ENCODE results near the gene CCDC124.

CCDC124 gene

DNA sequence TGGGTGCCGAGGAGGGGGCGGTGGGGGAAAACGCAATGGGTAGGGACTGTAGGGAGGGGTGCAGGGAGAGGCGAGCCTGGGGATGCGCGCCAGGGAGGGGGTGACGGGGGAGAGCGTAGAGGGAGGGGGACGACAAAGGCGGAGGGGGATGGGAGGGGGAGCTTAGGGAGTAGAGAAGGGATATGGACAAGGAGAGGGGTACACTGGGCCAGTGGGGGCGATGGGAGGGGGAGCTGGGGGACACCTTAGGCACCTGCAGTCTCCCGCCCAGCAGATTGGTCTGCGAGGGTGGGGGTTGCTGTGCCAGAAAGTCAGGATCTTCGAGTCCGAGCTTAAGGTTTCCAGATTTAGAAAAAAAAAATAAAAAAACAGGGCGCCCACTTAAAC is 15.7 kb downstream of the CCDC124 start:
- no peaks in the 10 kb centered on the region for H3K79me2 ChIP-seq (ENCODE audit: control insufficient read depth, insufficient read depth, low read length, unreplicated experiment)
- no peak overlapping the region for H3K27ac ChIP-seq (ENCODE audit: low read depth, low read length)
- H3K4me1 ChIP-seq (ENCODE audit: control insufficient read depth, insufficient read depth, low read length, unreplicated experiment), result peaks cover 13% of the 10 kb centered on the region
- no peak overlapping the region for H2AFZ ChIP-seq (ENCODE audit: low read length, unreplicated experiment)
- H3K27me3 ChIP-seq (ENCODE audit: insufficient read depth, low read length), result peaks cover 46% of the 10 kb centered on the region
- peak overlapping the region; percentile 58 for H3K4me3 ChIP-seq (ENCODE audit: low read depth, low read length)
- no peaks in the 10 kb centered on the region for H3K36me3 ChIP-seq (ENCODE audit: insufficient read depth, low read length)

DNA sequence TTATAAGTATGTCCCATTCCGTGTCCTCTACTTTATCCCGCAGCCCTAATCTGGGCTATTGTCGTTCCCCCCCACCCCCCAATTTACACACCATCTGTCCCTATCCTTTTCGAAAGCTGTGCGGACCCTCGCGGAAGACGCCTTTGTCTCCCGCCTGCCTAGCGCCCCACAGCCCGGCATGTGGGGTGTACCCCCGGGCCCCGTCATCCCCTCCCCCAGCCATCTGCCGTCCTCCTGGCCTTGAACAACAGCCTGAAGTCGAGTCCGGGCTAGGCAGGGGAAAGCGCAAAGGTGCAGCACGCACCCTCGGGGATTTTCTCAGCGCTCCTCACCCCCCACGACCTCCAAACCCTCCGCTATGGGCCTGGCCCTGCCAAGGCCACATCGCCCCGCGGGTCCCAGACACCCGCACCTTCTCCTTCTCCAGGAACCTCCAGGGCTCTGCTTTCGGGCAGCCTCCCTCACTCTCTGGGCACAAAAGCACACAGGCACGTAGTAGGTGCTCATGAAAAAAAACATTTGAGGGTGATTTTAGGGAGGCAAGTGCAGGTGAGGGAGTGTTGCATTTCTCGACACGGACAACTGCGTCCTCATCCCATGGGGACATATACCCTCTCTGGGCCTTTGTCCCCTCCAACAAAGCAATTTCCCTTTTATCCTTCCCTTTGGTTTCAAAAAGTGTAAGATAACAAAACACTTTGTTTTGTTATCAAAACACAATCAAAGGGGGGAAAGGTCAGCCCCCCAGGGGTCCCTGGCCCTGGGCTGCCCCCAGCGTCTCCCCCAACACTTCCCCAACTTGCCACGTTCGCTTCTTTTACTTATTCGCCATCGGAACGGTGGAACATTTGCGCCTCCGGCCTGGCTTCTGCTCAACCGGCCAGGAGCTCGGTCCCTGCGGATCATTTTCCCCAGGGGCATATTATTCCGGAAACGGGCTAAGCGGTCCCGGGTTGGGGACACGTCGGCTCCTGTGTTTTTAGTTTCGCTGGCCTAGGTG is 16.4 kb downstream of the CCDC124 start:
- Histone ChIP-seq H3K36me3 (ENCODE audit: insufficient read depth, low read length) (no peaks in the 10 kb centered on the region), H3K4me3 (ENCODE audit: low read depth, low read length) (peak overlapping the region; percentile 58), H3K27me3 (ENCODE audit: insufficient read depth, low read length) (peaks cover 53% of the 10 kb centered on the region), H3K27ac (ENCODE audit: low read depth, low read length) (no peak overlapping the region), H2AFZ (ENCODE audit: low read length, unreplicated experiment) (no peak overlapping the region), H3K4me1 (ENCODE audit: control insufficient read depth, insufficient read depth, low read length, unreplicated experiment) (peaks cover 7% of the 10 kb centered on the region), H3K79me2 (ENCODE audit: control insufficient read depth, insufficient read depth, low read length, unreplicated experiment) (no peaks in the 10 kb centered on the region)

DNA sequence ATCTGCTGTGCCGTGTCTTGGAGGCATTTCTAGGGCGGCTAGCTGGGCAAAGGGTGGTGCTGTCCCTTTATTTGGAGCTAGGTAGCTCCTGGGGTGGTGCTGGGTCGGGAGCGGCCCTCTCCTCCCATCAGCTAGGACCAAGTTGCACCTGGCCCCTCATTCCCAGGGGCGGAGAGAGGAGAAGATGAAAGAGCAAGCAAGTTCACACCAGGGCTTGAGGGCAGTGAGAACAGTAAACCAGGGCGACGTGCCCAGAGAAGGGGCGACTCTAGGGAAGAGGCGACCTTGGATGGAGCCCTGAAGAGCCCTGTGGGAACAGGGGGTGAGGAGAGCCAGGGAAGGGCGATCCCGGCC is 17.1 kb downstream of the CCDC124 start:
- Histone ChIP-seq H3K4me3 (ENCODE audit: low read depth, low read length) (no peak overlapping the region), H3K27me3 (ENCODE audit: insufficient read depth, low read length) (peaks cover 53% of the 10 kb centered on the region), H3K27ac (ENCODE audit: low read depth, low read length) (no peak overlapping the region), H2AFZ (ENCODE audit: low read length, unreplicated experiment) (no peak overlapping the region), H3K36me3 (ENCODE audit: insufficient read depth, low read length) (no peaks in the 10 kb centered on the region), H3K79me2 (ENCODE audit: control insufficient read depth, insufficient read depth, low read length, unreplicated experiment) (no peaks in the 10 kb centered on the region), H3K4me1 (ENCODE audit: control insufficient read depth, insufficient read depth, low read length, unreplicated experiment) (peaks cover 5% of the 10 kb centered on the region)

DNA sequence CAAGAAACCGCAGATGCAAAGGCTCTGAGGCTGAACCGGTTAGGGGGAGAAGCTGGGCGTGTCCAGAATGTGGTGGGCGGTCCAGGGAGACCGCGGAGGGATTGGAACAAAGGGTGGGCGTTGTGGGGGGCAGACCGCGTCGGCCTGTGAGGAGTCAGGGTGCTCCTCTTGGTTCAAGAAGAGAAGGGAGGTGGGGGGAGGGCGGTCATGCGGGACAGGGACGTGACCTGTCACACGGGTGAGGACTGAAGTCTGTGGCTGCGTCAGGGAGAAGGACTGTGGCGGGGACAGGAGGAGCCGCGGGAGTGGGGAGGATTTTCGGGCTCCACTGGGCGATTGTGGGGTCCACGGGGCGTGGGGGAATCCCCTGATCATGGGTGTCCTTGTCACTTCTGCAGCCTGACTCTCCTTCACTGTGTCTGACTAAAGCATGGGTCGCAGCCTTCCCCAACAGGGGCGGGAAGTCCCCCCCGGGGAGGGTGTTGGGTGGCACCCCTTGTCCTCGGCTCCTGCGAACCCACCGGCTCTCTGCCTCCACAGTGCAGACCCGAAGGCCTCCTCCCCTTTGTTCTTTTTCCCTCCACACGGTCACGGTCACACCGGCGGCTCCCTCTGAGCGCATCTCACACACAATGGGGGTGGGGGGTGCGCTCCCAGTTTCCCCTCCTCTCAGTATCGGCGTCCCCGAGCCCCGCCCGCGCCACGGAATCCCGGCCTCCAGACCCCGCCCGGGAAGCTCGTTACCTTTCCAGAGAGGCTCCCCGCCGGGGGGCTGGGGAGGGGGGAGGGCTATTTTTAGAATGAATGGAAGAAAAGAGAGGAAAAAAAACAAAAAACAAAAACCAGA is 17.7 kb downstream of the CCDC124 start:
- H3K79me2 ChIP-seq (ENCODE audit: control insufficient read depth, insufficient read depth, low read length, unreplicated experiment), result no peaks in the 10 kb centered on the region
- no peaks in the 10 kb centered on the region for H3K36me3 ChIP-seq (ENCODE audit: insufficient read depth, low read length)
- no peak overlapping the region for H3K27ac ChIP-seq (ENCODE audit: low read depth, low read length)
- H3K4me3 ChIP-seq (ENCODE audit: low read depth, low read length), result peak overlapping the region; percentile 39
- no peak overlapping the region for H2AFZ ChIP-seq (ENCODE audit: low read length, unreplicated experiment)
- H3K4me1 ChIP-seq (ENCODE audit: control insufficient read depth, insufficient read depth, low read length, unreplicated experiment), result peaks cover 5% of the 10 kb centered on the region
- H3K27me3 ChIP-seq (ENCODE audit: insufficient read depth, low read length), result peaks cover 53% of the 10 kb centered on the region

- Histone ChIP-seq H3K4me1 (ENCODE audit: control insufficient read depth, insufficient read depth, low read length, unreplicated experiment) (peaks cover 5% of the 10 kb centered on the region), H3K36me3 (ENCODE audit: insufficient read depth, low read length) (no peaks in the 10 kb centered on the region), H3K27me3 (ENCODE audit: insufficient read depth, low read length) (peaks cover 53% of the 10 kb centered on the region), H3K79me2 (ENCODE audit: control insufficient read depth, insufficient read depth, low read length, unreplicated experiment) (no peaks in the 10 kb centered on the region), H3K27ac (ENCODE audit: low read depth, low read length) (no peak overlapping the region), H3K4me3 (ENCODE audit: low read depth, low read length) (peak overlapping the region; percentile 39), H2AFZ (ENCODE audit: low read length, unreplicated experiment) (no peak overlapping the region)
Observed at GRCh38 chr19:17951157-17951989, 18.6 kb downstream of the CCDC124 start.

DNA sequence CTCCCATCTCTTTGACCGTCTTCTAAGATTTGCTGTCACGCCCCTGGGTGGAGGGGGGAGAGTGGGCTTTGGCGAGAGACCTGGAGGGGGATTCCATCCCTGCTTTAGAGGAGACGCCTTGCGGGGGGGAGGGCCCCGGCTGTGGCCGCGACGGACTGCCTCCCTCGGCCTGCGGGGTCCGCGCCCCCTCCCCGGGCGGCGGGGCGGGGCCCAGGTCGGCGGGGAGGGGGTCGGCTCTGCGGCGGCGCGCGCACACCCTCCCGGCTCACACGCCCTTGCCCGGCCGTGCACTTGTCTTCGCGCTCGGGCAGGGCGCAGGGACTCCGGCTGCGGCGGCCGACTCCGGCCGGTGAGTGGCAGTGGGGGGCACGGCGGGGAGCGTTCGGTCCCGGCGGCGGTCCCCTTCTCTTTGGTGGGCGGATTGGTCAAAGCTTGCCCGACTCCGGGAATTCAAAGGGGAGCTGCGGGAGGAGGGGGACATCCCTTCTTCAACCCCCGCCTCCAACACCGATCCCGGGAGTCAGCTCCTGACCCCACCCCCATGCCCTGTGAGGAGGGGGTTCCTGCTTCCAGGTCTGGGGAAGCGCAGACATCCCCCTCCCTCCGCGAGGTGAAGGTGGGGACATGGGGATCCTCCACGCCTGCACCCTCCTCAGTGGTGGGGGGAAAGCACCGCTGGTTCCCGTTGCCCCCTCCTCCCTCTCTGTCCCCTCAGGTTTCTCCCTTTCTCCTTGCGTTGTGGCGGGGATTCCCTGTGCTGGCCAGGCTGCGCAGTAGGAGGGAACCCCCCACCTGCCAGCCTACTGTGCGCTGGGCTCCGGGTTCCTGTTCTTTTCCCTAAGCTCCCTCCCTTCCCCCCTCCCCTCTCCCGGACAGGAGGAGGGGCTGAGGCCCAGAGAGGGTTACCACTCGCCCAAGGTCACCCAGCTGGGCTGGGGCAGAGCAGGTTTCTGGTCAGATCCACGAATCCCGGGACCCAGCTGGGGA is 19.5 kb downstream of the CCDC124 start:
- H3K27me3 ChIP-seq (ENCODE audit: insufficient read depth, low read length), result peaks cover 54% of the 10 kb centered on the region

DNA sequence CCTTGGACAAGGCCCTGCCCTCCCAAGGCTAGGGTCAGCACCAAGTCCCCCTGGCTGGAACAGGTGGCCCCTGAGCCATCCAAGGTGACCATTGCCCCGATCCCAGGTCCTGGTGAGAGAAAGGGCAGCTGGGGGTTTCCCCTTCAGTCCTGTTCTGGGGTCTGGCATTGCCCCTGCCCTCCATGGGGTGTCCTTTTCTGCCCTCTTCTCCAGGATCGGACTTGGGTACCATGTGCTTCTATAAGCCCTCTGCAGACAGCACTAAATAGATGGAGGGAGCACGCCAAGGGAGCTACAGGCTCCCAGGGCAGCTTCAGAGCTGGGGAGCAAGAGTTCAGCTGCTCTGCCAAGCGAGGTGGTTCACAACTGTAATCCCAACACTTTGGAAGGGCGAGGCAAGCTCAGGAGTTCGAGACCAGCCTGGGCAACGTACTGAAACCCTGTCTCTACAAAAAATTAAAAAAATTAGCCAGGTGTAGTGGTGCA is 20.5 kb downstream of the CCDC124 start:
- Histone ChIP-seq H3K4me3 (ENCODE audit: low read depth, low read length) (no peak overlapping the region), H3K79me2 (ENCODE audit: control insufficient read depth, insufficient read depth, low read length, unreplicated experiment) (no peaks in the 10 kb centered on the region), H2AFZ (ENCODE audit: low read length, unreplicated experiment) (no peak overlapping the region), H3K4me1 (ENCODE audit: control insufficient read depth, insufficient read depth, low read length, unreplicated experiment) (no peaks in the 10 kb centered on the region), H3K27me3 (ENCODE audit: insufficient read depth, low read length) (peaks cover 61% of the 10 kb centered on the region), H3K36me3 (ENCODE audit: insufficient read depth, low read length) (no peaks in the 10 kb centered on the region), H3K27ac (ENCODE audit: low read depth, low read length) (no peak overlapping the region)

More for the DNA sequence above, 19.5 kb downstream of the CCDC124 start:
- H3K4me3 ChIP-seq (ENCODE audit: low read depth, low read length), result no peak overlapping the region
- peaks cover 1% of the 10 kb centered on the region for H3K4me1 ChIP-seq (ENCODE audit: control insufficient read depth, insufficient read depth, low read length, unreplicated experiment)
- no peaks in the 10 kb centered on the region for H3K36me3 ChIP-seq (ENCODE audit: insufficient read depth, low read length)
- no peak overlapping the region for H2AFZ ChIP-seq (ENCODE audit: low read length, unreplicated experiment)
- H3K27ac ChIP-seq (ENCODE audit: low read depth, low read length), result no peak overlapping the region
- H3K79me2 ChIP-seq (ENCODE audit: control insufficient read depth, insufficient read depth, low read length, unreplicated experiment), result no peaks in the 10 kb centered on the region

DNA sequence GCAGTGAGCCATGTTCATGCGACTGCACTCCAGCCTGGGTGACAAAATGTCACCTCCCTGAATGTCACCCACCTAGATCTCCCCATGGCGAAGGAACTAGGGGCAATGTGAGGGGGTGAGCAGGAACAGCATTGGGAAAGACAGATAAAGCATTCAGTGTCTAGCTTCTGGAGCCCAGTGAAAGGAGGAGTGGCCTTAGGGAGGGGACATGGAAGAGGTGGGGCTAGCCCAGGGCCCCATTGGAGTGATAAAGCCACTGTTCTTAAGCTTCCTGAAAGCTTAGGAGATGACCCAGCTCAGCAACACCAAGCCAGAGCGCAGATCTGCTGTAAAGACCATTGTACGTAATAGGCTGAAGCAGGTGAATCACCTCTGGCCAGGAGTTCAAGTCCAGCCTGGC is 21.1 kb downstream of the CCDC124 start:
- H3K27ac ChIP-seq (ENCODE audit: low read depth, low read length), result no peak overlapping the region
- peaks cover 61% of the 10 kb centered on the region for H3K27me3 ChIP-seq (ENCODE audit: insufficient read depth, low read length)
- no peak overlapping the region for H3K4me3 ChIP-seq (ENCODE audit: low read depth, low read length)

DNA sequence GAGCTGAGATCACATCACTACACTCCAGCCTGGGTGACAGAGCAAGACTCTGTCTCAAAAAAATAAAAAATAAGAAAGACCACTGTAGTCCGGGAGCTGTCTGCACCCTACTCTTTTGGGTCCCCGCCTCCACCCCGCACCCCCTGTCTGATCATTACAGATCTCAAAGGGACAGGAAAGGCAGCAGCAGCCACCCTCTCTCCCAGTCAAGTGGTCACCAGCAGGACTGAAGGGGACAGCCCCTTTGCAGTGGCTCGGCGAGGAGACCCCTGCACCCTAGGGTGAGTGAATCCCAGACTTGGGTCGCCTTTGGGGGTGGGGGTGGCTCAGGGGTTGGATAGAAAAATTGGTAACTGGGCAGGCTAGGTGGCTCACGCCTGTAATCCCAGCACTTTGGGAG is 21.6 kb downstream of the CCDC124 start:
- no peak overlapping the region for H3K4me3 ChIP-seq (ENCODE audit: low read depth, low read length)
- H3K36me3 ChIP-seq (ENCODE audit: insufficient read depth, low read length), result no peaks in the 10 kb centered on the region
- H2AFZ ChIP-seq (ENCODE audit: low read length, unreplicated experiment), result no peak overlapping the region
- H3K27me3 ChIP-seq (ENCODE audit: insufficient read depth, low read length), result peaks cover 55% of the 10 kb centered on the region
- no peaks in the 10 kb centered on the region for H3K4me1 ChIP-seq (ENCODE audit: control insufficient read depth, insufficient read depth, low read length, unreplicated experiment)
- no peaks in the 10 kb centered on the region for H3K79me2 ChIP-seq (ENCODE audit: control insufficient read depth, insufficient read depth, low read length, unreplicated experiment)
- H3K27ac ChIP-seq (ENCODE audit: low read depth, low read length), result no peak overlapping the region

More for the DNA sequence above, 21.1 kb downstream of the CCDC124 start:
- H3K36me3 ChIP-seq (ENCODE audit: insufficient read depth, low read length), result no peaks in the 10 kb centered on the region
- H3K79me2 ChIP-seq (ENCODE audit: control insufficient read depth, insufficient read depth, low read length, unreplicated experiment), result no peaks in the 10 kb centered on the region
- no peaks in the 10 kb centered on the region for H3K4me1 ChIP-seq (ENCODE audit: control insufficient read depth, insufficient read depth, low read length, unreplicated experiment)
- no peak overlapping the region for H2AFZ ChIP-seq (ENCODE audit: low read length, unreplicated experiment)

Measured in ACC112 (cell line).